Measurements from ENCODE around the gene NT5C2. TPM values are rescaled to one million over a fixed set of nuclear protein-coding genes. Genes with fewer than 3 reads are reported as not detected.
"Not testable (repeated sequence)": the region's sequence is repeated elsewhere in the genome, so short reads cannot be mapped to it uniquely, and the experiment has no call there.

Gene NT5C2
- total RNA-seq, 1 donor from 2014 or later, result 105 TPM

DNA sequence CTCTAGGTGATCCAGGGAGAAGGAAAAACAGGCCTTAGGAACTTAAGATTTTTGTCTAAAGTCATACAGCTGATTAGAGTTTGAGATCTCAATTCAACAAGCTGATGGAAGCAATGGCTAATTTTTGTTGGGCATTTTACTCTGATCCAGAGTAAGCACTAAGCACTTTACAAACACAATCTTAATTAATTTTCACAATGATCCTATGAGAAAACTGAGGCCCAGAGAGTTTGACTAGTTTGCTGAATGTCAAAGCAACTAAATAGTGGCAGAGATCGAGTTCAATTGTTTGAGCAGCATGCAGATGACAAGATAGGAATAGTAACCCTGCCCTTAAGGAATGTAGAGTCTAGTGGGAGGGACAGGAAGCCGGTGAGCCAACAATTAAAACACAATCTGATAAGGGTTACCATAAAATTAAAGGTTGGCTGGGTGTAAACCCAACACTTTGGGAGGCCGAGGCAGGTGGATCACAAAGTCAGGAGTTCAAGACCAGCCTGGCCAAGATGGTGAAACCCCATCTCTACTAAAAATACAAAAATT lies 39.1 kb upstream of the NT5C2 start:
- DNase-seq (ENCODE audit: low read depth) (no peak), FAIRE-seq (no peak)
- Histone ChIP-seq H3K36me3 (ENCODE audit: control insufficient read depth, insufficient read depth, low read length) (no peaks in the 10 kb centered on the region), H3K27me3 (ENCODE audit: control insufficient read depth, insufficient read depth, low read length) (no peaks in the 10 kb centered on the region), H3K4me3 (ENCODE audit: low read depth, low read length) (no peak overlapping the region)
- TF ChIP-seq, protein P1, sequence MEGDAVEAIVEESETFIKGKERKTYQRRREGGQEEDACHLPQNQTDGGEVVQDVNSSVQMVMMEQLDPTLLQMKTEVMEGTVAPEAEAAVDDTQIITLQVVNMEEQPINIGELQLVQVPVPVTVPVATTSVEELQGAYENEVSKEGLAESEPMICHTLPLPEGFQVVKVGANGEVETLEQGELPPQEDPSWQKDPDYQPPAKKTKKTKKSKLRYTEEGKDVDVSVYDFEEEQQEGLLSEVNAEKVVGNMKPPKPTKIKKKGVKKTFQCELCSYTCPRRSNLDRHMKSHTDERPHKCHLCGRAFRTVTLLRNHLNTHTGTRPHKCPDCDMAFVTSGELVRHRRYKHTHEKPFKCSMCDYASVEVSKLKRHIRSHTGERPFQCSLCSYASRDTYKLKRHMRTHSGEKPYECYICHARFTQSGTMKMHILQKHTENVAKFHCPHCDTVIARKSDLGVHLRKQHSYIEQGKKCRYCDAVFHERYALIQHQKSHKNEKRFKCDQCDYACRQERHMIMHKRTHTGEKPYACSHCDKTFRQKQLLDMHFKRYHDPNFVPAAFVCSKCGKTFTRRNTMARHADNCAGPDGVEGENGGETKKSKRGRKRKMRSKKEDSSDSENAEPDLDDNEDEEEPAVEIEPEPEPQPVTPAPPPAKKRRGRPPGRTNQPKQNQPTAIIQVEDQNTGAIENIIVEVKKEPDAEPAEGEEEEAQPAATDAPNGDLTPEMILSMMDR (IDR thresholded peaks at IDR 0.05; ENCODE audit: insufficient read depth, low read length, severe bottlenecking), result no peak

DNA sequence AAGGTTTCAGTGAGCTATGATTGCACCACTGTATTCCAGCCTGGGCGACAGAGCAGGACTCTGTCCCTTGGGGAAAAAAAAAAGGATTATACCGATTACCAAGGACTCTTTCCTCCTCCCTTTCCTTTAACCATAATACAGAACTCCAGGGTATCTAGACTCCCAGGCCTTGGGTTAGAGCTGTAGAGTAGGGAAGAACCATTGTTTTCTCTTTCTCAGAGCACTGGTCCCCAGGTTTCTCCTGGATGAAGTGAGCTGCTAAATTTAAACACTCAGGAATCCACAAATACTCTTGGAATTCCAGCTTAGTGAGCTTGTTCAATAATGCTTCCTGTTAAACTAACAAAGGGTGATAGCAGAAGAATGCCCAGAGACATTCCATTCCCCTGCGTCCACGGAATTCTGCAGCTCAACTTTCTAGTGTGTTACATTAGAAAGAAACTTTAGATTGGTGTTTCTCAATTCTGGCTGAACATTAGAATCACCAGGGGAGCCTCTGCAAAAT lies 38.0 kb upstream of the NT5C2 start:
- no peaks in the 10 kb centered on the region for H3K27me3 ChIP-seq (ENCODE audit: control insufficient read depth, insufficient read depth, low read length)
- H3K36me3 ChIP-seq (ENCODE audit: control insufficient read depth, insufficient read depth, low read length), result no peaks in the 10 kb centered on the region
- FAIRE-seq (no peak), DNase-seq (ENCODE audit: low read depth) (peak; percentile 94)
- TF ChIP-seq, protein P1 (IDR thresholded peaks at IDR 0.05; ENCODE audit: insufficient read depth, low read length, severe bottlenecking), result no peak
- H3K4me3 ChIP-seq (ENCODE audit: low read depth, low read length), result no peak overlapping the region

DNA sequence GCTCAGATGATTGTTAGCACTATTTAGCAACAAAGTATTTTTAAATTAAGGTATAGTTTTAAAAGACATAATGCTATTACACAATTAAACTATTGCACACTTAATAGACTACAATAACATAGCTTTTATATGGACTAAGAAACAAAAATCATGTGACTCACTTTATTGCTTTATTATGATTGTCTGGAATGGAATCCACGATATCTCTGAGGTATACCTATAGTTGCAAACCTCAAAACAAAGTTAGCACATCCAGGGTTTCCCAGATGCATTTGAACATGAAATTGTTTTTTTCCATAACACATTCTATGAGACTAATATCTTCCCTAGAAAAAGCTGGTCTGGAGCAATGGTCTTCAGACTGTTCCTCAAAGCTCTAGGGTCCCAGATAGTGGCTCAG lies 34.3 kb upstream of the NT5C2 start:
- Histone ChIP-seq H3K27me3 (ENCODE audit: control insufficient read depth, insufficient read depth, low read length) (no peaks in the 10 kb centered on the region), H3K36me3 (ENCODE audit: control insufficient read depth, insufficient read depth, low read length) (no peaks in the 10 kb centered on the region), H3K4me3 (ENCODE audit: low read depth, low read length) (no peak overlapping the region)
- DNase-seq (ENCODE audit: low read depth), result peak; percentile 59
- no peak for FAIRE-seq
- TF ChIP-seq, protein P1 (IDR thresholded peaks at IDR 0.05; ENCODE audit: insufficient read depth, low read length, severe bottlenecking), result no peak

DNA sequence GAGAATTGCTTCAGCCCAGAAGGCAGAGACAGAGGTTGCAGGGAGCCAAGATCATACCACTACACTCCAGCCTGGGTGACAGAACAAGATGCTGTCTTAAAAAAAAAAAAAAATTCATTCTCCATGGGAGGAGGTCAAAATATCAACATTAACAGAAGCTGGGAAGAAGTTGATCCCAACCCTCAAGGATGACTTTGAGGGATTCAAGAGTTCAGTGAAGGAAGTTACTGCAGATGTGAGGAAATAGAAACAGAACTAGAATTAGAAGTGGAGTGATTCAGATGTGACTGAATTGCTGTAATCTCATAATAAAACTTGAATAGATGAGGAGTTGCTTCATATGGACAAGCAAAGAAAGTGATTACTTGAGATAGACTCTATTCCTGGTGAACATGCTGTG lies 32.9 kb upstream of the NT5C2 start:
- no peaks in the 10 kb centered on the region for H3K36me3 ChIP-seq (ENCODE audit: control insufficient read depth, insufficient read depth, low read length)
- DNase-seq (ENCODE audit: low read depth), result peak; percentile 15
- no peak overlapping the region for H3K4me3 ChIP-seq (ENCODE audit: low read depth, low read length)
- no peak for FAIRE-seq
- no peaks in the 10 kb centered on the region for H3K27me3 ChIP-seq (ENCODE audit: control insufficient read depth, insufficient read depth, low read length)
- TF ChIP-seq, protein P1 (IDR thresholded peaks at IDR 0.05; ENCODE audit: insufficient read depth, low read length, severe bottlenecking), result no peak

DNA sequence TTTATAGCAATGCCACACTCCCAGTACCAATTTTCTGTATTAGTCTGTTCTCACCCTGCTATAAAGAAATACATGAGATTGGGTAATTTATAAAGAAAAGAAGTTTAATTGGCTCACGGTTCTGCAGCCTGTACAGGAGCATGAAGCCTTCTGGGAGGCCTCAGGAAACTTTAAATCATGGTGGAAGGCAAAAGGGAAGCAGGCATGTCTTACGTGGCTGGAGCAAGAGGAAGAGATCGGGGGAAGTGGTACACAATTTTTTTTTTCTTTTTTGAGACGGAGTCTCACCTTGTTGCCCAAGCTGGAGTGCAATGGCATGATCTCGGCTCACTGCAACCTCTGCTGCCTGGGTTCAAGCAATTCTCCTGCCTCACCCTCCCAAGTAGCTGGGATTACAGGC lies 31.6 kb upstream of the NT5C2 start:
- not testable (repeated sequence) for FAIRE-seq; H3K36me3 ChIP-seq (ENCODE audit: control insufficient read depth, insufficient read depth, low read length); H3K4me3 ChIP-seq (ENCODE audit: low read depth, low read length); H3K27me3 ChIP-seq (ENCODE audit: control insufficient read depth, insufficient read depth, low read length); DNase-seq (ENCODE audit: low read depth)

DNA sequence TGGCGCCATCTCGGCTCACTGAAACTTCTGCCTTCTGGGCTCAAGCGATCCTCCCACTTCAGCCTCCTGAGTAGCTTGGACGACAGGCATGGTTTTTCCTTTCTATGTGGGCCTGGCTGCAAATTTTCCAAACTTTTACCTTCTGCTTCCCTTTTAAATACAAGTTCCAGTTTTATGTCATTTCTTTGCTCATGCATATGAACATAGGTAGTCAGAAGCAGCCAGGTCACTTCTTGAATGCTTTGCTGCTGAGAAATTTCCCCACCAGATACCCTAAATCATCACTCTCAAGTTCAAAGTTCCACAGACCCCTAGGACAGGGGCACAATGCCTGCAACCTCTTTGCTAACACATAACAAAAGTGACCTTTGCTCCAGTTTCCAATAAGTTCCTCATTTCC lies 31.1 kb upstream of the NT5C2 start:
- no peak for FAIRE-seq
- Histone ChIP-seq H3K4me3 (ENCODE audit: low read depth, low read length) (no peak overlapping the region), H3K27me3 (ENCODE audit: control insufficient read depth, insufficient read depth, low read length) (no peaks in the 10 kb centered on the region), H3K36me3 (ENCODE audit: control insufficient read depth, insufficient read depth, low read length) (no peaks in the 10 kb centered on the region)
- TF ChIP-seq, protein P1 (IDR thresholded peaks at IDR 0.05; ENCODE audit: insufficient read depth, low read length, severe bottlenecking), result no peak
- no peak for DNase-seq (ENCODE audit: low read depth)

DNA sequence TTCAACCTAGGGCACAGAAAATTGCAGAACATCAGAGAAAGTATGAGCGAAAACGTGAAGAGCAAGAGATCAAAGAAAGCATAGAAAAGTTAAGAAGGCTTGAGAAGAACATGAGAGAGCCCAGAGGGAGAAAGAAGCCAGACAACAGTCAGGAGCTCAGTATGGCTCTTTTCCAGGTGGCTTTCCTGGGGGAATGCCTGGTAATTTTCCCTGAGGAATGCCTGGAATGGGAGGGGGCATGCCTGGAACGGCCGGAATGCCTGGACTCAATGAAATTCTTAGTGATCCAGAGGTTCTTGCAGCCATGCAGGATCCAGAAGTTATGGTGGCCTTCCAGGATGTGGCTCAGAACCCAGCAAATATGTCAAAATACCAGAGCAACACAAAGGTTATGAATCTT lies 23.3 kb upstream of the NT5C2 start:
- H3K27me3 ChIP-seq (ENCODE audit: control insufficient read depth, insufficient read depth, low read length); H3K4me3 ChIP-seq (ENCODE audit: low read depth, low read length); DNase-seq (ENCODE audit: low read depth); H3K36me3 ChIP-seq (ENCODE audit: control insufficient read depth, insufficient read depth, low read length); FAIRE-seq: not testable (repeated sequence)
